Neuron (in vitro differentiated cells): ENCODE results near the gene ELOVL2.

Experiments used
- H2AFZ ChIP-seq: one replicate; pipeline ENCODE4 v1.6.1; 2013; ENCODE audit warnings: low read depth, mild to moderate bottlenecking, inconsistent platforms, low read length, moderate library complexity
- H3K27me3 ChIP-seq: one replicate; pipeline ENCODE4 v1.6.1; 2013; ENCODE audit warnings: low read length; ENCODE audit not compliant: insufficient read depth
- H3K36me3 ChIP-seq: one replicate; pipeline ENCODE4 v1.6.1; 2013; ENCODE audit warnings: low read length; ENCODE audit not compliant: insufficient read depth
- H3K4me1 ChIP-seq: one replicate; pipeline ENCODE4 v1.6.1; 2013; ENCODE audit warnings: low read length; ENCODE audit not compliant: insufficient read depth
- H3K4me3 ChIP-seq: 2 replicates; pipeline ENCODE4 v1.5.1; 2013; ENCODE audit warnings: mild to moderate bottlenecking, low read length, moderate library complexity
- H3K9me3 ChIP-seq: one replicate; pipeline ENCODE4 v1.6.1; 2013; ENCODE audit warnings: low read length

The ELOVL2 gene

DNA sequence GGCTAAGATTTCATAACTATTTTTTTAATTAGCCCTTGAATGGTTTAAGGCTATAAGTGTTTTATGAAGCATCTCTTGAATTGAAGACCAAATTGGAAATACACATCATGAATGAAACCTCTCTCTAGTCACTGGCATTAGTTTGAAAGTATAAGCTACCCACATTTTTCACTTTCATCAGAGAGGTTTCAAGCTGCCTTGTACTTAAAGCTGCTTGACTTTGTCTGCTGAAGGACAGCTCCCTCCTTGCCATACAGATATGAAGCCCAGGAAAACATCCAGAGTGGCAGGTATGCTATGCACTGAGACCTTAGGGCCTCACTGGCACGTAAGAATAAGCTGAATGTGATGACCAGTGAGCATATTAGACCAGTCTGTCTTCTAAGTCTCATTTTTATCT, 62.7 kb downstream of the ELOVL2 start:
- no peak overlapping the region for H2AFZ ChIP-seq
- peaks cover 9% of the 10 kb centered on the region for H3K36me3 ChIP-seq
- no peak overlapping the region for H3K4me3 ChIP-seq
- no peaks in the 10 kb centered on the region for H3K4me1 ChIP-seq
- H3K9me3 ChIP-seq: no peaks in the 10 kb centered on the region
- no peaks in the 10 kb centered on the region for H3K27me3 ChIP-seq

DNA sequence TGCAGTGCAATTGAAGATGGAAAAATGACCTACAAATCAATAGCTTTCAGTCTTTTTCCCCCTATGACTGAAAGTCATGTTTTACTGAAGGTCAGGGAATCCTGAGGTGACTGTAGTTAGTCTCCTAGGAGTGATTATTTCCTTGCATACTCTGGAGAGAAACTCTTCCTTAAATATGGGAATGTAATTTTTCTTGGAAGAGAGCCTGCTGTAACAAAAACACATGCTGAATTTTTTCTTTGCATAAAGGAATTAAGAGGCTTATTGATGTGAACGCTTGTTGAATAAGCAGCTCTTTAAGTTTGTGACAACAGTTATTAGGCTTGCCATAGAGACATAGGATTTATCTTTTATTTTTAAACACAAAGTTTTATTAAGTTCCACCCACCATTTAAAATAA, 64.5 kb downstream of the ELOVL2 start:
- H3K4me3 ChIP-seq: no peak overlapping the region
- H3K27me3 ChIP-seq: no peaks in the 10 kb centered on the region
- no peak overlapping the region for H2AFZ ChIP-seq
- H3K4me1 ChIP-seq: no peaks in the 10 kb centered on the region
- peaks cover 9% of the 10 kb centered on the region for H3K36me3 ChIP-seq
- no peaks in the 10 kb centered on the region for H3K9me3 ChIP-seq

GRCh38 chr6:10977231-10977968, 66.7 kb downstream of the ELOVL2 start:
- Histone ChIP-seq H3K36me3 (no peaks in the 10 kb centered on the region), H3K27me3 (no peaks in the 10 kb centered on the region), H3K4me3 (no peak overlapping the region), H3K9me3 (no peaks in the 10 kb centered on the region), H3K4me1 (no peaks in the 10 kb centered on the region), H2AFZ (no peak overlapping the region)

DNA sequence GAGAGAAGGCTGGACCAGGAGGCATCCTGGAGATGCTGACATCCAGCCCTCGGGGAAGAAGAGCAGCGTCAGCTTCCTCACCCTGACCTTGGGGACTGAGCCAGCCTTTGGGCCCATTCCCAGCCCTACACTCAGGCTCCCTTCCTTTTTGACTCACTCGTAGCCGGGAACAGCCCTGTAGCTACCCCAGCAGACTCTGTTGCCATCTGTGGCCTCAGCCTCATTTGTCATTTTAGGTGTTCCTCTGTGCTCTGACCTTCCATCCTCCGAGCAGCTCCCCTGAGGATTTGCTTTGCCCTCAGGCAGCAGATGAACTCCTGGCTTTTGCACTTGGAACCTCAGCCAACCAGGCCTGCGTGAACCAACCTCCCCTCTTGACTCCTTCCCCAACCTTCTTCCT, 67.5 kb downstream of the ELOVL2 start:
- Histone ChIP-seq H3K4me3 (no peak overlapping the region), H3K36me3 (no peaks in the 10 kb centered on the region), H3K4me1 (no peaks in the 10 kb centered on the region), H3K27me3 (no peaks in the 10 kb centered on the region), H3K9me3 (no peaks in the 10 kb centered on the region), H2AFZ (no peak overlapping the region)

GRCh38 chr6:10972196-10972595, 71.9 kb downstream of the ELOVL2 start:
- Histone ChIP-seq H3K27me3 (no peaks in the 10 kb centered on the region), H3K9me3 (peaks cover 7% of the 10 kb centered on the region), H3K4me3 (no peak overlapping the region), H3K4me1 (no peaks in the 10 kb centered on the region), H2AFZ (no peak overlapping the region), H3K36me3 (no peaks in the 10 kb centered on the region)

DNA sequence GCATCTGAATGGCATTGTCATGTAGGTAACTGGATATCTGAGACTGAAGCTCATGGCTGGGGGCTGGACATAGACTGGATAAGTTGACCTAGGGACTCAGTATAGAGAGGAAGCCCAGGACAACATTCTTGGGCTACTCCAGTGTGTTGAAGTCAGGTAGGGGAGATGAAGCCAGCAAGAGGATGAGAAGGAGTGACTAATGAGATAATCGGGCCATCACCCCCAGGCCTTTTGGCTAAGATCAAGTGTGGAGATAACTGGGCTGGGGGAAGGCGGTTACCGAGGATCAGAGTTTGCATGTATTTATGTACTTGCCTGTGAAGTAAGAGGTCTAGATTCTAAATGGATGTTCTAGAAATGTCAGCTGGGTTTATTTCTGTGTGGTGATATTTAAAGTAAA, 73.4 kb downstream of the ELOVL2 start:
- Histone ChIP-seq H3K4me1 (no peaks in the 10 kb centered on the region), H2AFZ (no peak overlapping the region), H3K4me3 (no peak overlapping the region), H3K27me3 (no peaks in the 10 kb centered on the region), H3K36me3 (no peaks in the 10 kb centered on the region), H3K9me3 (peaks cover 9% of the 10 kb centered on the region)

DNA sequence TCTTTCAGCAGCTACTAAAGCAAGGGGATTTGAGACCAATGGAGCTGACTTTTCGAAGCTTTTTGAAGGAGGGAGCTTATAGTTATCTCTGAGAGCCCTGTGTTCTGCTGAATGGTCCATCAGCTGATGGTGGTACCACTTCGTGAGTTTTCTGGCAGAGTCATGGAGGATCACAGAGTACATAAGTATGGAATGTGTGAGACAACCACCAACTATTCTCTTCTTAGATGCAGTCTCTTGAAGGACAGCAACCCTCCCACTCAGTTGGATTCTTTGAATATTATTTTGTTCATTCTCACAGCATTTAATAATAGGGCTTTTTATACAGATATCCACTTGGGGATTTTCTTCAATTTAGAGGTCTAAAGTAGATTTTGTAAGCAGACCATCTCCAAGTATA, 75.3 kb downstream of the ELOVL2 start:
- no peak overlapping the region for H2AFZ ChIP-seq
- no peaks in the 10 kb centered on the region for H3K27me3 ChIP-seq
- peaks cover 9% of the 10 kb centered on the region for H3K9me3 ChIP-seq
- H3K4me3 ChIP-seq: no peak overlapping the region
- no peaks in the 10 kb centered on the region for H3K36me3 ChIP-seq
- H3K4me1 ChIP-seq: no peaks in the 10 kb centered on the region

- H3K4me3 ChIP-seq: no peak overlapping the region
- no peaks in the 10 kb centered on the region for H3K27me3 ChIP-seq
- no peaks in the 10 kb centered on the region for H3K4me1 ChIP-seq
Observed at GRCh38 chr6:10964684-10965083, 79.4 kb downstream of the ELOVL2 start.

DNA sequence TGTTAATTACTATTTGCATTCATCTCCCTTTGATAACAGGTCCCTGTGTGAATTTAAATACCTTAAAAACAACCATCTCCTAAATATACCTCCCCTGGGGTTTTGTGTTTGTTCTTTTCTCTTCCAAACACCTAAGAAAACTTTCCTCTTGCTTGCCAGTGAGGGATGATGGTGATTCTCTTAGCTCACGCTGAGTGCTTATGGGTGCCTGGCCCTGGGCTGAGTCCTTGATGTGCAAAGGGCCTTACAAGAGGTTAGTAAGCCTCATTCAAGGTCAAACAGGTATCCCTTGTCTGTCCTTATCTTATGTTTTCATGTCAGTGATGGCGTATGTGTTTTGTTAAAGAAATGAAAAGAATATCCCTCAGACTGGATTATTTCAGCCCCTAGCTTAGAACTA, 81.0 kb downstream of the ELOVL2 start:
- Histone ChIP-seq H3K36me3 (no peaks in the 10 kb centered on the region), H3K4me3 (no peak overlapping the region), H2AFZ (no peak overlapping the region), H3K4me1 (no peaks in the 10 kb centered on the region), H3K9me3 (peaks cover 7% of the 10 kb centered on the region), H3K27me3 (no peaks in the 10 kb centered on the region)

More at GRCh38 chr6:10964684-10965083, 79.4 kb downstream of the ELOVL2 start:
- Histone ChIP-seq H2AFZ (no peak overlapping the region), H3K36me3 (no peaks in the 10 kb centered on the region), H3K9me3 (peaks cover 9% of the 10 kb centered on the region)

GRCh38 chr6:10962673-10963072, 81.4 kb downstream of the ELOVL2 start:
- no peak overlapping the region for H3K4me3 ChIP-seq
- peaks cover 3% of the 10 kb centered on the region for H3K9me3 ChIP-seq
- no peaks in the 10 kb centered on the region for H3K4me1 ChIP-seq
- H3K27me3 ChIP-seq: no peaks in the 10 kb centered on the region
- H3K36me3 ChIP-seq: no peaks in the 10 kb centered on the region
- no peak overlapping the region for H2AFZ ChIP-seq

DNA sequence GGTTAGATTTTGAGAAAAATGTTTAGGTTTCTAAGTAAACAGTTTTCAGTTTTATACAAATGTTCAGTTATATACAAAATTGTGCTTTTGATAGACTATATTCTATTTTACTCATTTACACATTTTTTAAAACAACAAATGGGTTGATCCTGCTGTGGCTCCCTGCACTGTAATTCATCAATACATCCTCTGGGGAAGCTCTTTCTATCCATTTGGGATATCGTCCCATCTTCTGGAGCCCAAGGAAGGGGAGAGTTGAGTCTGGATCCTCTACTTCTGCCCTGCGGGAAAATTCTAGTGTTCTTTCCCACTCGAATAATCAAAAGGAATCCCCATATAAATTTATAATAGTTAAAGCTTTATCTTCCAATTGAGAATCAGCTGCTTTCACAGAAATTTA, 82.3 kb downstream of the ELOVL2 start:
- H3K9me3 ChIP-seq: peaks cover 2% of the 10 kb centered on the region
- H3K27me3 ChIP-seq: no peaks in the 10 kb centered on the region
- no peak overlapping the region for H3K4me3 ChIP-seq
- H3K36me3 ChIP-seq: no peaks in the 10 kb centered on the region
- no peaks in the 10 kb centered on the region for H3K4me1 ChIP-seq
- no peak overlapping the region for H2AFZ ChIP-seq

DNA sequence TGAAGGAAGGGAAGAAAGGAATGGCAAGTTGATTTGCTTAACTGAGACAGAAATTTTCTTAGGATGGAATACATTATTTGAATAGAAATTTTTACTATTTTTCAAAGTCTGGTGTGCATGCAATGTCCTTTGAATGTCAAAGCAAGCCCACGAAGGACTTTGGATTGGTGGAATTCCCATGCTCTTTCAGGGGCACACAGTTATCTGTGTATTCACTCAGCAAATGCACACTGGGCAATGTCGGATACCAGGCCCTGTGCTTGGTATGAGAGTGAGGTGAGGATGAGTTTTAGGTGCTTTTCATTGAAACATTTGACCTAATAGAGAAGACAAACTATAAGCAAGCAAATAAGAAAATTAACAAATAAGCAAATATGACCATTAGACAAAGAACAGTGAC, 83.9 kb downstream of the ELOVL2 start:
- Histone ChIP-seq H3K4me3 (no peak overlapping the region), H3K27me3 (no peaks in the 10 kb centered on the region)

GRCh38 chr6:10957414-10957886, 86.7 kb downstream of the ELOVL2 start:
- no peaks in the 10 kb centered on the region for H3K27me3 ChIP-seq
- H3K4me1 ChIP-seq: no peaks in the 10 kb centered on the region
- H3K36me3 ChIP-seq: no peaks in the 10 kb centered on the region
- no peak overlapping the region for H2AFZ ChIP-seq
- no peaks in the 10 kb centered on the region for H3K9me3 ChIP-seq
- H3K4me3 ChIP-seq: no peak overlapping the region

More for the DNA sequence above, 83.9 kb downstream of the ELOVL2 start:
- Histone ChIP-seq H3K4me1 (no peaks in the 10 kb centered on the region), H3K9me3 (no peaks in the 10 kb centered on the region), H2AFZ (no peak overlapping the region), H3K36me3 (no peaks in the 10 kb centered on the region)

DNA sequence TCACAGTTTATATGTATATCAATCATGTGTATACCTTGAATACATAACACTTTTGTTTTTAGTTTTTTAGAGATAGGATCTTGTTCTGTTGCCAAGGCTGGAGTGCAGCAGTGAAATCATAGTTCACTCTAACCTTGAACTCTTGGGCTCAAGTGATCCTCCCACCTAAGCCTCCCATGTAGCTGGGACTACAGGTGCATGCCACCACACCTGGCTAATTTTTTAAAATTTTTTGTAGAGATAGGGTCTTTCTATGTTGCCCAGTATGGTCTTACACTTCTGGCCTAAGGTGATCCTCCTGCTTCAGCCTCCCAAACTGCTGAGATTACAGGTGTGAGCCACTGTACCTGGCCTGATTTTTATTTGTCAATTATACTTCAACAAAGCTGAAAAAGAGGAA, 87.3 kb downstream of the ELOVL2 start:
- no peaks in the 10 kb centered on the region for H3K27me3 ChIP-seq
- H3K9me3 ChIP-seq: no peaks in the 10 kb centered on the region
- no peaks in the 10 kb centered on the region for H3K4me1 ChIP-seq
- H2AFZ ChIP-seq: no peak overlapping the region
- no peaks in the 10 kb centered on the region for H3K36me3 ChIP-seq
- no peak overlapping the region for H3K4me3 ChIP-seq
